T-helper 1 cell (primary cell): ENCODE measurements around the gene LRRC45.
"Not testable (repeated sequence)": the region's sequence is repeated elsewhere in the genome, so short reads cannot be mapped to it uniquely, and the experiment has no call there.

Experiments
- DNase-seq, 5 donors: peaks; one replicate each; pipeline ENCODE4 v3.0.0-alpha.2; 2012 to 2020

LRRC45 gene

DNA sequence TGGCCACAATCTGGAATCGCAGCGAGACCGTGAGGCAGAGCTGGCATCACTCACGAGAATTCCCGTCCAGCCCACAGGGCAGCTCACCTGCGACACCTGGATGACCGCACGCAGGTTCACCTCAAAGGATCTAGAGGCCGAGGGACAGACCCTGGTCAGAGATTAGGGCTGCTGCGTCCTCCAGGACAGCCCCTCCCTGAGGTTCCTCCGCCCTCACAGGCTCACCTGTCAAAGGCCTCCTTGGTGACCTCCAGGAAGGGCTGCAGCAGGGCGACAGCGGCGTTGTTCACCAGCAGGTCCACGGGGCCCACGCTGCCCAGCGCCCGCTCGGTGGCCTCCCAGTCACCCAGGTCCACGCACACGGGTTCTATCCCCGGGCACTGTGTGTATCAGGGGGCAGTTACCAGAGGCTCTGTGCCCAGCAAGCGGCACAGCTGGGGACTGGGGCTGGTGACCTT lies 13.6 kb downstream of the LRRC45 start:
- DNase-seq, result no peak

DNA sequence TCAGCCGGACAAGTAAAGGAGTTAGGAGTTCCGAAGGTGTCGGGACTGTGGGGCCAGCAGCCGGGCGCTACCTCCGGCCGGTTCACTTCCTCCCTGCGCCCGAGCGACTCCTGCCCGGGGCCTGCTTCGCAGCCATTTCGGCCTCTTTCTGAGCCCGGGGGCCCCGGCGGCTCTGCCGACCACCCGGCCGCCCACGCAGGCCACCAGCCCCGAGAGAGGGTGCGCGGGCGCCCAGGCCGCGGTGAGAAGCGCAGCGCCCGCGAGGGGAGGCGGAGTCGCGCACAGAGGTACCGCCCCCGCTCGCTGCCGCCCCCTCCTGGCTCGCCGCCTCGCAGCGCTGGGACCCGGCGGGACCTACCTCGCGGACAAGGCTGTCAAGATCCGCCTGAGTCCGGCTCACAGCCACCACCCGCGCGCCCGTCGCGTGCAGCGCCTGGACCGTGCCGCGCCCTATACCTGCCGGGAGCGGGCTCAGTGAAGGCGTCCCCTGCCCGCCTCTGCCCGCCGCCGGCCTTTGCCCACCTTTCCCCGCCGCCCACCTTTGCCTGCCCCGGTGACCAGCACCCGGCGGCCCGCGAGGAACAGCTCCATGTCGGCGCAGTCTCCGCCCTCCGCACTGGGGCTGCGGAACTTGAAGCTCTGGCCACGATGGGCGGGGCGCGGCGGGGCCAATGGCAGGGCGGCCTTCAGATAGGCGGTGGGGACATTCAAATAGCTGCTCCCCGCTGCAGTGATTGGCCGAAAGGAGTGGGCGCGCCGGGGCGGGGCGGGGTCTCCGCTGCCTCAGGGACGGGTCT lies 14.2 kb downstream of the LRRC45 start, which contains the start of gene DCXR:
Gene DCXR (minus strand): TSS at position 606 of the 797 bp plus-strand sequence. CDS start 15 bp downstream, at position 591.
- peak; percentile 89 to 98 (median 91) for DNase-seq

DNA sequence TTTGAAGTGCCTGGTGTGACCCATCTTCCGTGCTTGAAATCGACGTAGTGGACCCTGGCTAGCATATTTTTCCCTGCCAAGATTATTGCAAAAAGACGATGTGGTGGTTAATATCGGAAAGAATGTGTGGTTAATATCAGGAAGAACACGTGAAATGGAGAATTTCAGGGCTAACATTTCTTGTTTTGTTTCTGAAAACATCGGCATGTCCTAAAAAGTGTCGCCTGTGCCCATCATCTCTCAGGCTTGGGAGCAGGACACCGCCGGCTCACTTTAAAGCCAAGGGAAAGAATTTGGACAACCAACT lies 14.7 kb downstream of the LRRC45 start:
- DNase-seq, result no peak

DNA sequence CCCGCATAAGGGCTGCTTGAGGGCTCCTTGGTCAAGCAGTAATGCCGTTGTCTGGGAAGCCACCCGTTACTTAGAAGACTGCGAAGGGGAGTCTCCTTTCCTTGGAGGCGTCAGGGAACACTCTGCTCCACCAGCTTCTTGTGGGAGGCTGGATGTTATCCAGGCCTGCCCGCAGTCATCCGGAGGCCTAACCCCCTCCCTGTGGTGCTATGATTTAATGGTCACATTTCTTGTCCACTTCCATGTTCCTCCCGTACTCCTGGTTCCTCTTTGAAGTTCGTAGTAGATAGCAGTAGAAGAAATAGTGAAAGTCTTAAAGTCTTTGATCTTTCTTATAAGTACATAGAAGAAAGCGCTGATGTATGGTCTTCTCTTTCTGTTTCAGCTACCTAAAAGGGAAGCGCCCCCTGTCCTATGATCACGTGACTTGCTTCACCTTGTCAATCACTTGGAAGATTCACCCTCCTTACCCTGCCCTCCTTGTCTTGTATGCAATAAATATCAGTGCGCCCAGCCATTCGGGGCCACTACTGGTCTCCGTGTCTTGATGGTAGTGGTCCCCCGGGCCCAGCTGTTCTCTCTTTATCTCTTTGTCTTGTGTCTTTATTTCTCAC lies 15.8 kb downstream of the LRRC45 start:
- DNase-seq, result not testable (repeated sequence)

GRCh38 chr17:82039695-82040299 lies 16.7 kb downstream of the LRRC45 start:
- no peak for DNase-seq

GRCh38 chr17:82041144-82041814 lies 18.2 kb downstream of the LRRC45 start:
- no peak for DNase-seq

- DNase-seq, result no peak
Observed at GRCh38 chr17:82042649-82043048, 19.5 kb downstream of the LRRC45 start.

DNA sequence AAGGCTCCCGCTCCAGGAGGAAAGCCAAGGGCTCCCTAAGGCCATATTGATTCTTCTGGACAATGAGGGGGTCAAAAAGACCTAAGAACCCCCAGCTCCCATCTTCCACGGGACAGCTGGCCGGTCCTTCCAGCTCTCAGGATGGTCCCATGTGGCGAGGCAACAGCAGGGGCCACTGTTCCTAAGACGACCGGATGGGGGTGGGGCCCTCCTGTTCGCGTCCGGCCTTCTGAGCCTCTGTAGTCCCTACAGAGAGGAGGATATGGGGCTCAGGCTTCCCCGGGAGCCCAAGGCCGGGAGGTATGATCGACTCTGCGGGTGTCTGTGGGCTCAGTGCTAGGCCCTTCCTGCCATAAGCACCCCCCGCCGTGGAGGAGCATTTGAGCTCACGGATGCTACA lies 20.4 kb downstream of the LRRC45 start:
- no peak for DNase-seq

DNA sequence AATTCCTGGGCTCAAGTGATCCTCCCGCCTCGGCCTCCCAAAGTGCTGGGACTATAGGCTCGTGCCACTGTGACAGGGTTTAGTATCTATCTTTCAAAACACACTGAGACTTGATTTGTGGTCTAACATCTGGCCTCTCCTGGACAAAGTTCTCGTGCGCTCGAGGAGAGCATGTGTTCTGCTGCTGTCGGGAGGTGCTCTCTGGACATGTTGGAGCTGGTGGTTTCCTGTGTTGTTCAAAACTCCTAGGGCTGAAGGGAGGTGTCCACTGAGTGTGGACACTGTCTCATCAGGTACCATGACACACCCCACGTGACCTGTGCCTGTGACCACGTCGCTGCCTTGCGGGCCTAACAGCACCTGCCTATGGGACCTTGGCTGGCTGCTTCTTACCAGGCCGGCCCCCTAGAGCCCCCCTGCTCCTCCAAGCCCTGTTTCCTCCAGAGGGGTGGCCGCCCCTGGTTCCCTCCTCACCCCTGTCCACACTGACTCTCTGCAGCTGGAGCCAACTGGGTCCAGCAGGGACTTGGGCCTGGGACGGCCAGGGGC lies 22.9 kb downstream of the LRRC45 start:
- no peak for DNase-seq

DNA sequence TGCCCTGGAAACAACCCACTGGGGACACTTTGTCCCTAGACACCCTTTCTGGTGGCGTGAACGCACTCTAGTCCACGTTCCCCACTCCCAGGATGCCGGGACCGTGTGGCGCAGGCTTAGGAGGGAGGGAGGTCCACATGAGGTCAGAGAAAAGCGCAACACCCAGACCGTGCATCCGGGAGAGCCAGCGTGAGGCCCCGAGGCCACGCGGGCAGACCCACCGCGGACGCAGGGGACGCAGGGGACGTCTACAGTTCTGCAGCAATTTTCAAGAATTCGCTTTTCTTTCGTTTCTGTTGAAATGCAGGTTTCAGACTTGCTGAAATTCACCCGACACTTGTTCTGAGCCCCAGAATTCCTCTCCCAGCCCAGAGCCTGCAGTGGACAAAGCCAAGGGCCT lies 23.8 kb downstream of the LRRC45 start:
- DNase-seq, result no peak

GRCh38 chr17:82047379-82047778 lies 24.3 kb downstream of the LRRC45 start:
- peak in 1 of 5 donors; percentile 1 for DNase-seq

- peak in 1 of 5 donors; percentile 1 for DNase-seq
Observed at GRCh38 chr17:82047914-82048570, 24.9 kb downstream of the LRRC45 start.

GRCh38 chr17:82048571-82048971 lies 25.5 kb downstream of the LRRC45 start:
- no peak for DNase-seq

GRCh38 chr17:82049106-82049505 lies 26.0 kb downstream of the LRRC45 start:
- no peak for DNase-seq

- DNase-seq, result peak in 1 of 5 donors; percentile 4
Observed at GRCh38 chr17:82049521-82049971, 26.4 kb downstream of the LRRC45 start.

GRCh38 chr17:82050152-82050760 lies 27.2 kb downstream of the LRRC45 start:
- peak in 1 of 5 donors; percentile 5 for DNase-seq

- peak in 1 of 5 donors; percentile 5 for DNase-seq
Observed at GRCh38 chr17:82050761-82051641, 27.9 kb downstream of the LRRC45 start.

- peak; percentile 62 to 82 (median 74) for DNase-seq
Observed at GRCh38 chr17:82051776-82052637, 28.9 kb downstream of the LRRC45 start, which contains the start of the genes GPS1 and RFNG. GPS1 (plus strand) TSS chr17:82051898; CDS start chr17:82051932, 34 bp downstream. RFNG (minus strand) TSS chr17:82051811; CDS start chr17:82051766, 45 bp downstream.

DNA sequence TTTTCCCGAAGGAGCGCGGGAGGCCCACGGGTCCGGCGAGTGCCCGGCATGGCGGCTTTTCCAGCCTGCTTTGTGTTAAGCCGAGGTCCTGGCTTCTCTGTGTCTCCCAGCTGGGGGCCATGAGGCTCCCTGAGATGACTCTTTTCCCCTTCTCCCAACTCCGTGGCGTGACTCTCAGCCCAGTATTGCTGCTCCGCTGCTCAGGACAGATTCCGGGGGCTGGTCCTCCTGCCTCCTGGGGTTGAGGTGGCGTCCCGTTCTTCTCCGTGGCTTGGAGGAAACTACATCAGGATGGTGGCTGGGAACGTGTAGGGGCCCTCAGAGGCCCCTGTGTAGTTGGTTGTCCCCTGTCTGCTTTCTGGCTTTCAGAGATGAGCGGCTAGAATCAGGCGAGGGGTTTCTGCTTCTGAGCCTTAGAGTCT lies 29.5 kb downstream of the LRRC45 start:
- DNase-seq, result no peak
